NCI-H2171 treated with DMSO at 0.1 percent for 48 hours (cell line): Measurements from ENCODE around the gene AARS1.
"Not testable (repeated sequence)": the region's sequence is repeated elsewhere in the genome, so short reads cannot be mapped to it uniquely, and the experiment has no call there.

Experiments used
- DNase-seq: peaks from one replicate; lab custom pipeline; 2025; lab: John Stamatoyannopoulos, UW

AARS1 gene

GRCh38 chr16:70224645-70225044, 64.7 kb downstream of the AARS1 start:
- not testable (repeated sequence) for DNase-seq

- not testable (repeated sequence) for DNase-seq
These were observed 65.3 kb downstream of the AARS1 start for GRCh38 chr16:70223971-70224513.

GRCh38 chr16:70223216-70223615, 66.1 kb downstream of the AARS1 start:
- not testable (repeated sequence) for DNase-seq

GRCh38 chr16:70222574-70222973, 66.7 kb downstream of the AARS1 start:
- DNase-seq, result not testable (repeated sequence)

- DNase-seq, result not testable (repeated sequence)
These were observed 70.7 kb downstream of the AARS1 start for GRCh38 chr16:70218586-70218985.

GRCh38 chr16:70206382-70206781, 82.9 kb downstream of the AARS1 start:
- not testable (repeated sequence) for DNase-seq

- DNase-seq, result not testable (repeated sequence)
These were observed 84.5 kb downstream of the AARS1 start for GRCh38 chr16:70204668-70205405.

- not testable (repeated sequence) for DNase-seq
These were observed 85.3 kb downstream of the AARS1 start for GRCh38 chr16:70204010-70204409.

- DNase-seq, result not testable (repeated sequence)
These were observed 85.8 kb downstream of the AARS1 start for GRCh38 chr16:70203508-70203907.
